Mesenchymal stem cell (in vitro differentiated cells and primary cell): Measurements from ENCODE around the gene TBC1D9.
A peak's percentile ranks its signal among the peaks of the same experiment; 100 is the strongest.

ENCODE experiments used
- DNase-seq: peaks from one replicate; pipeline ENCODE4 v3.0.0-alpha.2; 2013
- H2AFZ ChIP-seq: one replicate; pipeline ENCODE4 v1.6.1; 2013; ENCODE audit warnings: low read depth, mild to moderate bottlenecking, control low read depth, inconsistent platforms, low read length, moderate library complexity
- H2AK5ac ChIP-seq: 2 replicates; pipeline ENCODE4 v1.6.1; 2013; ENCODE audit warnings: low read length, moderate library complexity, mild to moderate bottlenecking, inconsistent platforms; ENCODE audit not compliant: severe bottlenecking
- H2BK120ac ChIP-seq: one replicate; pipeline ENCODE4 v1.6.1; 2013; ENCODE audit warnings: low read depth, mild to moderate bottlenecking, inconsistent platforms, low read length, moderate library complexity
- H2BK12ac ChIP-seq, 2 experiments: one replicate each; pipeline ENCODE4 v1.6.1; 2013; ENCODE audit warnings: inconsistent platforms in 2 of 2, low read length in 2 of 2, mild to moderate bottlenecking in 2 of 2, moderate library complexity in 2 of 2, control low read depth in 1 of 2
- H2BK15ac ChIP-seq: one replicate; pipeline ENCODE4 v1.6.1; 2013; ENCODE audit warnings: mild to moderate bottlenecking, low read depth, inconsistent platforms; ENCODE audit not compliant: poor library complexity, severe bottlenecking
- H2BK5ac ChIP-seq: 2 replicates; pipeline ENCODE4 v1.6.1; 2013; ENCODE audit warnings: low read depth, mild to moderate bottlenecking, low read length, control low read depth, inconsistent platforms; ENCODE audit not compliant: poor library complexity, severe bottlenecking
- H3K14ac ChIP-seq, 2 experiments: one replicate each; pipeline ENCODE4 v1.6.1; 2013; ENCODE audit warnings: inconsistent platforms in 2 of 2, low read length in 2 of 2, control low read depth in 1 of 2, mild to moderate bottlenecking in 1 of 2, moderate library complexity in 1 of 2
- H3K18ac ChIP-seq, 2 experiments: one replicate each; pipeline ENCODE4 v1.6.1; 2013; ENCODE audit warnings: inconsistent platforms in 2 of 2, low read length in 2 of 2, control low read depth in 1 of 2, low read depth in 1 of 2, mild to moderate bottlenecking in 1 of 2
- H3K23ac ChIP-seq, 2 experiments: one replicate each; pipeline ENCODE4 v1.6.1; 2013; ENCODE audit warnings: inconsistent platforms in 2 of 2, low read length in 2 of 2, mild to moderate bottlenecking in 2 of 2, moderate library complexity in 2 of 2, control low read depth in 1 of 2
- H3K27ac ChIP-seq: 2 replicates; pipeline ENCODE4 v1.5.1; 2013; ENCODE audit warnings: mild to moderate bottlenecking, moderate library complexity, low read length, control low read depth, inconsistent platforms; ENCODE audit not compliant: poor library complexity, severe bottlenecking
- H3K27me3 ChIP-seq, 2 experiments: 2 replicates each; pipeline versions ENCODE4 v1.6.1 to v1.7.0; 2013; ENCODE audit warnings: low read length in 2 of 2, mild to moderate bottlenecking in 2 of 2, moderate library complexity in 2 of 2, control low read depth in 1 of 2, inconsistent platforms in 1 of 2; ENCODE audit not compliant: control insufficient read depth in 1 of 2, insufficient read depth in 1 of 2
- H3K36me3 ChIP-seq, 2 experiments: 2 replicates each; pipeline versions ENCODE4 v1.6.1 to v1.7.0; 2013; ENCODE audit warnings: low read length in 2 of 2, control low read depth in 1 of 2, inconsistent platforms in 1 of 2, low read depth in 1 of 2, mild to moderate bottlenecking in 1 of 2; ENCODE audit not compliant: insufficient read depth in 2 of 2, control insufficient read depth in 1 of 2
- H3K4ac ChIP-seq, 2 experiments: one replicate each; pipeline ENCODE4 v1.6.1; 2013; ENCODE audit warnings: inconsistent platforms in 2 of 2, low read length in 2 of 2, mild to moderate bottlenecking in 2 of 2, moderate library complexity in 2 of 2, control low read depth in 1 of 2, low read depth in 1 of 2
- H3K4me1 ChIP-seq: 2 replicates; pipeline ENCODE4 v1.6.1; 2013; ENCODE audit warnings: low read depth, low read length, control low read depth; ENCODE audit not compliant: control insufficient read depth, insufficient read depth
- H3K4me2 ChIP-seq: 2 replicates; pipeline ENCODE4 v1.6.1; 2013; ENCODE audit warnings: low read length, mild to moderate bottlenecking, inconsistent platforms; ENCODE audit not compliant: poor library complexity, severe bottlenecking
- H3K4me3 ChIP-seq, 2 experiments: 2 replicates each; pipeline versions ENCODE4 v1.5.1 to v1.7.0; 2013; ENCODE audit warnings: low read length in 2 of 2, mild to moderate bottlenecking in 2 of 2, control low read depth in 1 of 2, low read depth in 1 of 2; ENCODE audit not compliant: insufficient read depth in 1 of 2
- H3K79me1 ChIP-seq: replicated peaks from 2 replicates; pipeline ENCODE4 v1.6.1; 2013; ENCODE audit warnings: mild to moderate bottlenecking, control low read depth, low read length, inconsistent platforms; ENCODE audit not compliant: poor library complexity, severe bottlenecking
- H3K9ac ChIP-seq: 2 replicates; pipeline ENCODE4 v1.7.0; 2013; ENCODE audit warnings: mild to moderate bottlenecking, low read length, moderate library complexity
- H3K9me3 ChIP-seq: 2 replicates; pipeline ENCODE4 v1.7.0; 2013; ENCODE audit warnings: mild to moderate bottlenecking, low read length; ENCODE audit not compliant: control insufficient read depth
- H4K8ac ChIP-seq: one replicate; pipeline ENCODE4 v1.6.1; 2013; ENCODE audit warnings: inconsistent platforms, mild to moderate bottlenecking, low read length, moderate library complexity
- H4K91ac ChIP-seq: one replicate; pipeline ENCODE4 v1.6.1; 2013; ENCODE audit warnings: mild to moderate bottlenecking, low read length, inconsistent platforms
- WGBS: methylation state at CpG from one replicate; pipeline ENCODE4 v1.1.7; 2013; ENCODE audit warnings: mixed read lengths; 5-methylcytosine and 5-hydroxymethylcytosine counted together

Gene TBC1D9

GRCh38 chr4:140755774-140756318 lies 339 bp downstream of the TBC1D9 start:
- Histone ChIP-seq H3K4me3 (peak overlapping the region; percentile 91 to 94), H3K4me1 (peaks cover 5% of the 10 kb centered on the region), H2AK5ac (no peak overlapping the region), H3K36me3 (peaks cover 0 to 3% of the 10 kb centered on the region in 2 experiments), H4K91ac (peak overlapping the region; percentile 86), H2BK120ac (peak overlapping the region; percentile 73), H2AFZ (peak overlapping the region; percentile 98), H3K27ac (peak overlapping the region; percentile 69), H3K23ac (peak overlapping the region in 1 of 2 experiments; percentile 3), H3K4me2 (peak overlapping the region; percentile 90), H3K79me1 (peaks cover 7% of the 10 kb centered on the region), H3K18ac (peak overlapping the region; percentile 96 to 99), H2BK5ac (no peak overlapping the region), H4K8ac (peak overlapping the region; percentile 90), H2BK15ac (peak overlapping the region; percentile 96), H3K9me3 (no peaks in the 10 kb centered on the region), H3K9ac (peak overlapping the region; percentile 92), H3K27me3 (no peaks in the 10 kb centered on the region), H3K4ac (peak overlapping the region; percentile 85 to 87), H3K14ac (peak overlapping the region; percentile 11 to 97), H2BK12ac (peak overlapping the region in 1 of 2 experiments; percentile 95)
- peak; percentile 60 for DNase-seq
- WGBS, result 0% methylated on average over 52 of the region's 74 CpGs

- H2BK120ac ChIP-seq, result peak overlapping the region; percentile 73
- peak overlapping the region in 1 of 2 experiments; percentile 11 for H3K14ac ChIP-seq
- peaks cover 7% of the 10 kb centered on the region for H3K79me1 ChIP-seq
- H2BK5ac ChIP-seq, result no peak overlapping the region
- H3K9me3 ChIP-seq, result no peaks in the 10 kb centered on the region
- no peak overlapping the region for H4K8ac ChIP-seq
- H3K9ac ChIP-seq, result peak overlapping the region; percentile 92
- DNase-seq, result no peak
- peak overlapping the region; percentile 86 for H4K91ac ChIP-seq
- peaks cover 0 to 3% of the 10 kb centered on the region in 2 experiments for H3K36me3 ChIP-seq
- H2BK12ac ChIP-seq, result no peak overlapping the region
- H3K23ac ChIP-seq, result no peak overlapping the region
- H2AK5ac ChIP-seq, result no peak overlapping the region
- peak overlapping the region; percentile 96 to 99 for H3K18ac ChIP-seq
- H2AFZ ChIP-seq, result peak overlapping the region; percentile 98
- H3K27ac ChIP-seq, result peak overlapping the region; percentile 69
- H3K27me3 ChIP-seq, result no peaks in the 10 kb centered on the region
- WGBS, result 2% methylated on average over 7 of the region's 8 CpGs
- H3K4me1 ChIP-seq, result peaks cover 5% of the 10 kb centered on the region
- peak overlapping the region; percentile 90 for H3K4me2 ChIP-seq
- no peak overlapping the region for H2BK15ac ChIP-seq
- peak overlapping the region; percentile 91 to 94 for H3K4me3 ChIP-seq
- H3K4ac ChIP-seq, result peak overlapping the region in 1 of 2 experiments; percentile 87
These were observed 1.0 kb downstream of the TBC1D9 start for GRCh38 chr4:140754918-140755773.

DNA sequence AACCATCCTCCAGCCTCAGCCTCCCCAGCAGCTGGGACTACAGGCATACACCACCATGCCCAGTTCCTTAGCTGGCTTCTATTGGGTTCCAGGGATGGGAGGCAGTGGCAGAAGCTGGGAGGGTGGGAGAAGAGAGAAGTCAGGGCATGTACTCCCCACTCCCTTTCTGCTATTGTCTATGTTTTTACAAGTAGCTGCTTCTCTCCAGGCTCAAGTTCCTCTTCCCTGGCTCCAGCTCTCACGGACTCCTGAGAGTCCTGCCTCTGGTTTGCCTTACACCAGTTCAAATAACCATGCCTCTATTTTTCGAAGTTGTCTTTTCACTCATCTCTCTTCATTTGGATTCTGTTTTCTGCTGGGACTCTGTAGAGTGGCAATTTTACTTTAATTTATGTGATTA lies 2.9 kb downstream of the TBC1D9 start:
- Histone ChIP-seq H3K9ac (no peak overlapping the region), H2AFZ (no peak overlapping the region), H2BK5ac (no peak overlapping the region), H3K4ac (no peak overlapping the region), H4K8ac (no peak overlapping the region), H3K27ac (no peak overlapping the region), H3K27me3 (no peaks in the 10 kb centered on the region), H4K91ac (no peak overlapping the region), H2BK12ac (no peak overlapping the region), H3K18ac (no peak overlapping the region), H3K4me2 (no peak overlapping the region), H2AK5ac (no peak overlapping the region), H3K36me3 (peaks cover 0 to 3% of the 10 kb centered on the region in 2 experiments), H3K9me3 (no peaks in the 10 kb centered on the region), H3K4me1 (peaks cover 5% of the 10 kb centered on the region), H2BK15ac (peak overlapping the region; percentile 44), H3K14ac (no peak overlapping the region), H3K79me1 (peaks cover 10% of the 10 kb centered on the region), H3K23ac (no peak overlapping the region), H3K4me3 (no peak overlapping the region), H2BK120ac (no peak overlapping the region)
- DNase-seq, result no peak
- 85% methylated on average over 1 of the region's 2 CpGs for WGBS

GRCh38 chr4:140752291-140753068 lies 3.7 kb downstream of the TBC1D9 start:
- Histone ChIP-seq H2BK120ac (no peak overlapping the region), H3K18ac (no peak overlapping the region), H3K27me3 (no peaks in the 10 kb centered on the region), H3K36me3 (peaks cover 0 to 3% of the 10 kb centered on the region in 2 experiments), H4K91ac (no peak overlapping the region), H3K4me3 (no peak overlapping the region), H2BK15ac (no peak overlapping the region), H2BK12ac (no peak overlapping the region), H3K4me2 (no peak overlapping the region), H3K9me3 (no peaks in the 10 kb centered on the region), H3K79me1 (peaks cover 12% of the 10 kb centered on the region), H3K27ac (no peak overlapping the region), H2AK5ac (no peak overlapping the region), H3K14ac (no peak overlapping the region), H3K23ac (no peak overlapping the region), H3K4ac (no peak overlapping the region), H2AFZ (no peak overlapping the region), H3K4me1 (peaks cover 5% of the 10 kb centered on the region), H2BK5ac (no peak overlapping the region), H3K9ac (no peak overlapping the region), H4K8ac (no peak overlapping the region)
- DNase-seq, result no peak
